Measurements from ENCODE around the gene SERINC5. TPM values are rescaled to one million over a fixed set of nuclear protein-coding genes. Genes with fewer than 3 reads are reported as not detected.

The SERINC5 gene
- total RNA-seq, 1 experiment from 2014 or later: 128 TPM

GRCh38 chr5:80249901-80250300, 5.9 kb downstream of the SERINC5 start (continued):
- TF ChIP-seq FOXP4 (CRISPR knock-in tag; IDR thresholded peaks at IDR 0.05): no peak
- TF ChIP-seq ZMAT4 (CRISPR knock-in tag; IDR thresholded peaks at IDR 0.05): no peak
- no peak for TF ChIP-seq ESRRA (CRISPR knock-in tag; IDR thresholded peaks at IDR 0.05; ENCODE audit: borderline replicate concordance)
- TF ChIP-seq TEAD4 (CRISPR knock-in tag; IDR thresholded peaks at IDR 0.05): no peak

GRCh38 chr5:80248378-80248777, 7.5 kb downstream of the SERINC5 start:
- peaks cover 80% of the 10 kb centered on the region for H3K4me1 Mint-ChIP-seq
- H3K27me3 Mint-ChIP-seq (ENCODE audit: low read depth): no peaks in the 10 kb centered on the region

More at GRCh38 chr5:80248378-80248777, 7.5 kb downstream of the SERINC5 start:
- peaks cover 5% of the 10 kb centered on the region for H3K9me3 Mint-ChIP-seq
- no peak overlapping the region for H3K4me3 Mint-ChIP-seq
- no peak for ATAC-seq
- H3K36me3 Mint-ChIP-seq: peaks cover 21% of the 10 kb centered on the region
- ChIA-PET CTCF (interaction anchor here (0.9 kb wide), 1 partner anchor 9 kb away, joined by 3 read pairs; no protein-coding TSS in a partner anchor), POLR2A (no interaction called here)
- peak overlapping the region; percentile 97 for H3K27ac Mint-ChIP-seq
- TF ChIP-seq NR1H2 (CRISPR knock-in tag; IDR thresholded peaks at IDR 0.05): no peak
- TF ChIP-seq EMX1 (CRISPR knock-in tag; IDR thresholded peaks at IDR 0.05): no peak
- no peak for TF ChIP-seq FOXJ3 (CRISPR knock-in tag; IDR thresholded peaks at IDR 0.05; ENCODE audit: borderline replicate concordance)
- TF ChIP-seq NFYB (CRISPR knock-in tag; conservative IDR thresholded peaks at IDR 0.05; ENCODE audit: low read depth): no peak
- TF ChIP-seq ELF4 (CRISPR knock-in tag; IDR thresholded peaks at IDR 0.05; ENCODE audit: low read depth): no peak
- TF ChIP-seq SP1 (CRISPR knock-in tag; conservative IDR thresholded peaks at IDR 0.05): no peak
- no peak for TF ChIP-seq E2F4 (CRISPR knock-in tag; IDR thresholded peaks at IDR 0.05; ENCODE audit: borderline replicate concordance, low read depth)
- TF ChIP-seq MXD4 (CRISPR knock-in tag; IDR thresholded peaks at IDR 0.05; ENCODE audit: borderline replicate concordance): no peak
- TF ChIP-seq ATF3 (CRISPR knock-in tag; conservative IDR thresholded peaks at IDR 0.05): no peak
- no peak for TF ChIP-seq E2F5 (CRISPR knock-in tag; IDR thresholded peaks at IDR 0.05)
- TF ChIP-seq MYBL2 (CRISPR knock-in tag; IDR thresholded peaks at IDR 0.05): no peak
- no peak for TF ChIP-seq CTCF (IDR thresholded peaks at IDR 0.05)
- DNase-seq (ENCODE audit: low spot score): no peak

Measured in WTC11 (cell line).